ENCODE data around the gene TMEM115. TPM values are rescaled to one million over a fixed set of nuclear protein-coding genes. Genes with fewer than 3 reads are reported as not detected.

TMEM115 gene
- total and polyA plus RNA-seq, 2 of the 13 experiments (the other 11 are each of a cell fraction or from before 2014, with no cell fraction given) = 22.1 to 30.7 TPM

GRCh38 chr3:50358911-50359759, at the start of gene TMEM115 (continued):
- TF ChIP-seq HOXA5 (CRISPR knock-in tag; IDR thresholded peaks at IDR 0.05) (peak; percentile 33; the same call in 1 of the 2 replicates), TARDBP (CRISPR knock-in tag; IDR thresholded peaks at IDR 0.05) (peak; percentile 82), CENPBD1 (CRISPR knock-in tag; IDR thresholded peaks at IDR 0.05; ENCODE audit: borderline replicate concordance, low read depth) (no peak; the same call in 1 of the 2 replicates), ZNF577 (CRISPR knock-in tag; IDR thresholded peaks at IDR 0.05; ENCODE audit: borderline replicate concordance, low read depth) (peak; percentile 92), ZBTB34 (CRISPR knock-in tag; IDR thresholded peaks at IDR 0.05) (peak; percentile 59; the same call in 1 of the 2 replicates), MAF1 (CRISPR knock-in tag; IDR thresholded peaks at IDR 0.05; ENCODE audit: borderline replicate concordance) (no peak; the same call in 1 of the 2 replicates), ISX (CRISPR knock-in tag; conservative IDR thresholded peaks at IDR 0.05) (no peak), CBX5 (CRISPR knock-in tag; IDR thresholded peaks at IDR 0.05; ENCODE audit: borderline replicate concordance) (peak; percentile 15), KLF16 (CRISPR knock-in tag; IDR thresholded peaks at IDR 0.05) (peak in 1 of 2 experiments; percentile 82; a peak in 2 of 4 replicates), USF2 (IDR thresholded peaks at IDR 0.05; ENCODE audit: low read depth, low read length) (no peak), USF2 (CRISPR knock-in tag; IDR thresholded peaks at IDR 0.05; ENCODE audit: borderline replicate concordance) (0 out of 2 replicates have a peak, but pooled peaks have one; percentile 12), ZKSCAN8 (CRISPR knock-in tag; IDR thresholded peaks at IDR 0.05; ENCODE audit: borderline replicate concordance) (no peak), NR1H2 (CRISPR knock-in tag; IDR thresholded peaks at IDR 0.05; ENCODE audit: borderline replicate concordance, low read depth) (no peak; the same call in 1 of the 2 replicates), ZNF674 (CRISPR knock-in tag; IDR thresholded peaks at IDR 0.05; ENCODE audit: low read depth) (no peak; the same call in 1 of the 2 replicates), ZNF253 (CRISPR knock-in tag; IDR thresholded peaks at IDR 0.05; ENCODE audit: borderline replicate concordance) (0 out of 2 replicates have a peak, but pooled peaks have one; percentile 18), SIX1 (CRISPR knock-in tag; IDR thresholded peaks at IDR 0.05; ENCODE audit: borderline replicate concordance) (no peak), ZNF75D (CRISPR knock-in tag; IDR thresholded peaks at IDR 0.05; ENCODE audit: borderline replicate concordance) (no peak), KLF12 (CRISPR knock-in tag; IDR thresholded peaks at IDR 0.05; ENCODE audit: borderline replicate concordance) (peak; percentile 35; the same call in 1 of the 2 replicates), MED13 (CRISPR knock-in tag; IDR thresholded peaks at IDR 0.05) (no peak), MZF1 (CRISPR knock-in tag; IDR thresholded peaks at IDR 0.05; ENCODE audit: borderline replicate concordance) (peak; percentile 32; the same call in 1 of the 2 replicates), PAF1 (CRISPR knock-in tag; IDR thresholded peaks at IDR 0.05) (no peak), MEIS2 (CRISPR knock-in tag; IDR thresholded peaks at IDR 0.05) (peak; percentile 77), PLSCR1 (CRISPR knock-in tag; IDR thresholded peaks at IDR 0.05; ENCODE audit: borderline replicate concordance) (no peak), GABPA (IDR thresholded peaks at IDR 0.05; ENCODE audit: low read depth, low read length) (no peak), GABPA (CRISPR knock-in tag; IDR thresholded peaks at IDR 0.05; ENCODE audit: low read depth) (peak; percentile 97)

Data from HepG2 (cell line).